CD14-positive monocyte (primary cell): ENCODE results near the gene P4HB. TPM values are rescaled to one million over a fixed set of nuclear protein-coding genes. Genes with fewer than 3 reads are reported as not detected.

Experiments
- DNase-seq, 3 donors: peaks; one replicate each; pipeline ENCODE4 v3.0.0-alpha.2; 2011 to 2022
- H2AFZ ChIP-seq: 2 replicates; pipeline ENCODE4 v1.6.0; 2012; ENCODE audit warnings: mild to moderate bottlenecking, low read depth, low read length, inconsistent platforms; ENCODE audit not compliant: insufficient read depth, poor library complexity, severe bottlenecking
- H3K27ac ChIP-seq, 2 donors: 1 replicate in 1 of 2; 2 replicates in 1 of 2; pipeline ENCODE4 v1.5.1; 2012 to 2013; ENCODE audit warnings: low read length in 2 of 2, control low read depth in 1 of 2, inconsistent platforms in 1 of 2, low read depth in 1 of 2, mild to moderate bottlenecking in 1 of 2
- H3K27me3 ChIP-seq, 2 donors: one replicate each; pipeline versions ENCODE4 v1.6.0 to v1.6.1; 2011 to 2013; ENCODE audit warnings: low read length in 2 of 2; ENCODE audit not compliant: control insufficient read depth in 2 of 2, insufficient read depth in 2 of 2
- H3K36me3 ChIP-seq, 2 donors: replicated peaks in 1 of 2; 1 replicate in 1 of 2; 2 replicates in 1 of 2; pipeline versions ENCODE4 v1.5.1 to v1.6.1; 2012 to 2013; ENCODE audit warnings: low read length in 2 of 2, control low read depth in 1 of 2, inconsistent platforms in 1 of 2, mild to moderate bottlenecking in 1 of 2; ENCODE audit not compliant: insufficient read depth in 2 of 2, control insufficient read depth in 1 of 2
- H3K4me1 ChIP-seq, 2 donors: 1 replicate in 1 of 2; 2 replicates in 1 of 2; pipeline versions ENCODE4 v1.5.1 to v1.6.1; 2012 to 2013; ENCODE audit warnings: low read length in 2 of 2, control low read depth in 1 of 2, inconsistent platforms in 1 of 2, mild to moderate bottlenecking in 1 of 2, moderate library complexity in 1 of 2; ENCODE audit not compliant: insufficient read depth in 2 of 2, control insufficient read depth in 1 of 2
- H3K4me2 ChIP-seq: replicated peaks from 2 replicates; pipeline ENCODE3; 2012; ENCODE audit warnings: low read length, moderate library complexity, mild to moderate bottlenecking; ENCODE audit not compliant: poor library complexity, severe bottlenecking; ENCODE audit errors: extremely low read depth
- H3K4me3 ChIP-seq, 3 experiments: fragments of 200-600 bp in 1 of 3; sonication (generic) in 1 of 3; replicated peaks in 1 of 3; 1 replicate in 2 of 3; 2 replicates in 1 of 3; pipeline ENCODE4 v1.5.1; 2011 to 2013; ENCODE audit warnings: low read length in 3 of 3, mild to moderate bottlenecking in 3 of 3, control low read depth in 2 of 3, low read depth in 2 of 3, inconsistent platforms in 1 of 3, moderate library complexity in 1 of 3
- H3K79me2 ChIP-seq: 2 replicates; pipeline ENCODE4 v1.6.0; 2012; ENCODE audit warnings: mild to moderate bottlenecking, control low read depth, inconsistent platforms, low read length, moderate library complexity; ENCODE audit not compliant: insufficient read depth
- H3K9ac ChIP-seq: 2 replicates; pipeline ENCODE4 v1.6.0; 2017; ENCODE audit warnings: low read length, mild to moderate bottlenecking; ENCODE audit not compliant: insufficient read depth, poor library complexity, severe bottlenecking
- H3K9me3 ChIP-seq, 2 donors: replicated peaks in 1 of 2; 1 replicate in 1 of 2; 2 replicates in 1 of 2; pipeline versions ENCODE4 v1.5.1 to v1.6.1; 2012 to 2013; ENCODE audit warnings: low read length in 2 of 2, control low read depth in 1 of 2; ENCODE audit not compliant: control insufficient read depth in 1 of 2, insufficient read depth in 1 of 2
- H4K20me1 ChIP-seq: 2 replicates; pipeline ENCODE4 v1.6.0; 2012; ENCODE audit warnings: mild to moderate bottlenecking, low read length, control low read depth, moderate library complexity; ENCODE audit not compliant: insufficient read depth
- H3K27ac Mint-ChIP-seq, 7 donors: one replicate each; pipeline ENCODE4 v1.8.0; 2020; ENCODE audit warnings: mild to moderate bottlenecking in 7 of 7, mixed read lengths in 7 of 7, moderate library complexity in 6 of 7, inconsistent platforms in 2 of 7
- H3K27me3 Mint-ChIP-seq, 3 donors: one replicate each; pipeline ENCODE4 v1.8.0; 2021 to 2022; ENCODE audit warnings: low read depth in 3 of 3, mild to moderate bottlenecking in 3 of 3, mixed read lengths in 3 of 3, moderate library complexity in 3 of 3, inconsistent platforms in 1 of 3
- H3K36me3 Mint-ChIP-seq, 2 donors: one replicate each; pipeline ENCODE4 v1.8.0; 2020; ENCODE audit warnings: mixed read lengths in 2 of 2, inconsistent platforms in 1 of 2, mild to moderate bottlenecking in 1 of 2
- H3K4me1 Mint-ChIP-seq: one replicate; pipeline ENCODE4 v1.8.0; 2020; ENCODE audit warnings: mild to moderate bottlenecking, mixed read lengths
- H3K4me3 Mint-ChIP-seq, 2 donors: one replicate each; pipeline ENCODE4 v1.8.0; 2020; ENCODE audit warnings: mild to moderate bottlenecking in 2 of 2, mixed read lengths in 2 of 2, moderate library complexity in 1 of 2
- H3K9me3 Mint-ChIP-seq, 7 donors: one replicate each; pipeline ENCODE4 v1.8.0; 2020 to 2022; ENCODE audit warnings: mixed read lengths in 7 of 7, mild to moderate bottlenecking in 6 of 7, moderate library complexity in 6 of 7, inconsistent platforms in 2 of 7
- WGBS: methylation state at CpG from one replicate; pipeline ENCODE4 v1.1.5; 2013; ENCODE audit warnings: missing lambda C conversion rate; ENCODE audit not compliant: insufficient coverage; 5-methylcytosine and 5-hydroxymethylcytosine counted together
- intact Hi-C, 2 donors: fragments of 100-400 bp; cut with micrococcal nuclease; formaldehyde crosslinking; loops; one replicate each; pipeline versions ENCODE4 v1.15.0 to v1.15.1; 2023
- polyA plus RNA-seq, 3 donors: library from polyadenylated mRNA; depleted of rRNA in 1 of 3; unstranded in 2 of 3; stranded (reverse) in 1 of 3; fragments of 300-500 nt in 2 of 3; fragments of >200 nt in 1 of 3; fragmentation: Illumina TruSeq in 2 of 3; gene quantifications; 1 replicate in 2 of 3; 2 replicates in 1 of 3; pipeline ENCODE4 v1.2.3, GENCODE V29; 2012 to 2021
- TF ChIP-seq, protein P1 (sequence below): fragments of 200-600 bp; IDR thresholded peaks from one replicate; pipeline ENCODE4 v1.8.0; 2022; ENCODE audit warnings: antibody characterized with exemption, mild to moderate bottlenecking

P4HB gene
- polyA plus RNA-seq, 3 donors, result 108 to 297 (median 291) TPM

DNA sequence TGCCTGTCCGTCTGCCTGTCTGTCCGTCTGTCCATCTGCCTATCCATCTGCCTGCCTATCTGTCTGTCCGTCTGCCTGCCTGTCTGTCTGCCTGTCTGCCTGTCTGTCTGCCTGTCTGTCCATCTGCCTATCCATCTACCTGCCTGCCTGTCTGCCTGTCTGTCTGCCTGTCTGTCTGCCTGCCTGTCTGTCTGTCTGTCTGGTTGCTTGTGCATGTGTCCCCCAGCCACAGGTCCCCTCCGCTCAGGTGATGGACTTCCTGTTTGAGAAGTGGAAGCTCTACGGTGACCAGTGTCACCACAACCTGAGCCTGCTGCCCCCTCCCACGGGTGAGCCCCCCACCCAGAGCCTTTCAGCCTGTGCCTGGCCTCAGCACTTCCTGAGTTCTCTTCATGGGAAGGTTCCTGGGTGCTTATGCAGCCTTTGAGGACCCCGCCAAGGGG lies 50.8 kb downstream of the P4HB start:
- Mint-ChIP-seq H3K27me3 (peaks cover 27 to 60% (median 49%) of the 10 kb centered on the region in 3 donors), H3K27ac (peak overlapping the region in 3 of 7 donors; percentile 27 to 60 (median 47)), H3K9me3 (peaks cover 0 to 4% (median 2%) of the 10 kb centered on the region in 7 donors), H3K36me3 (no peaks in the 10 kb centered on the region), H3K4me1 (no peaks in the 10 kb centered on the region), H3K4me3 (peak overlapping the region in 1 of 2 donors; percentile 13)
- no peak overlapping the region for H3K27ac ChIP-seq
- H4K20me1 ChIP-seq, result no peaks in the 10 kb centered on the region
- TF ChIP-seq, protein P1, sequence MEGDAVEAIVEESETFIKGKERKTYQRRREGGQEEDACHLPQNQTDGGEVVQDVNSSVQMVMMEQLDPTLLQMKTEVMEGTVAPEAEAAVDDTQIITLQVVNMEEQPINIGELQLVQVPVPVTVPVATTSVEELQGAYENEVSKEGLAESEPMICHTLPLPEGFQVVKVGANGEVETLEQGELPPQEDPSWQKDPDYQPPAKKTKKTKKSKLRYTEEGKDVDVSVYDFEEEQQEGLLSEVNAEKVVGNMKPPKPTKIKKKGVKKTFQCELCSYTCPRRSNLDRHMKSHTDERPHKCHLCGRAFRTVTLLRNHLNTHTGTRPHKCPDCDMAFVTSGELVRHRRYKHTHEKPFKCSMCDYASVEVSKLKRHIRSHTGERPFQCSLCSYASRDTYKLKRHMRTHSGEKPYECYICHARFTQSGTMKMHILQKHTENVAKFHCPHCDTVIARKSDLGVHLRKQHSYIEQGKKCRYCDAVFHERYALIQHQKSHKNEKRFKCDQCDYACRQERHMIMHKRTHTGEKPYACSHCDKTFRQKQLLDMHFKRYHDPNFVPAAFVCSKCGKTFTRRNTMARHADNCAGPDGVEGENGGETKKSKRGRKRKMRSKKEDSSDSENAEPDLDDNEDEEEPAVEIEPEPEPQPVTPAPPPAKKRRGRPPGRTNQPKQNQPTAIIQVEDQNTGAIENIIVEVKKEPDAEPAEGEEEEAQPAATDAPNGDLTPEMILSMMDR, result no peak
- intact Hi-C loops, result no loop called here
- no peaks in the 10 kb centered on the region for H3K79me2 ChIP-seq
- no peak overlapping the region for H2AFZ ChIP-seq
- no peak overlapping the region for H3K4me3 ChIP-seq
- no peak for DNase-seq
- H3K4me1 ChIP-seq, result no peaks in the 10 kb centered on the region
- H3K36me3 ChIP-seq, result no peaks in the 10 kb centered on the region
- H3K9ac ChIP-seq, result no peak overlapping the region
- H3K27me3 ChIP-seq, result peaks cover 1 to 42% of the 10 kb centered on the region in 2 donors
- 65% methylated on average over 7 of the region's 7 CpGs for WGBS
- H3K9me3 ChIP-seq, result no peaks in the 10 kb centered on the region
- H3K4me2 ChIP-seq, result no peak overlapping the region

DNA sequence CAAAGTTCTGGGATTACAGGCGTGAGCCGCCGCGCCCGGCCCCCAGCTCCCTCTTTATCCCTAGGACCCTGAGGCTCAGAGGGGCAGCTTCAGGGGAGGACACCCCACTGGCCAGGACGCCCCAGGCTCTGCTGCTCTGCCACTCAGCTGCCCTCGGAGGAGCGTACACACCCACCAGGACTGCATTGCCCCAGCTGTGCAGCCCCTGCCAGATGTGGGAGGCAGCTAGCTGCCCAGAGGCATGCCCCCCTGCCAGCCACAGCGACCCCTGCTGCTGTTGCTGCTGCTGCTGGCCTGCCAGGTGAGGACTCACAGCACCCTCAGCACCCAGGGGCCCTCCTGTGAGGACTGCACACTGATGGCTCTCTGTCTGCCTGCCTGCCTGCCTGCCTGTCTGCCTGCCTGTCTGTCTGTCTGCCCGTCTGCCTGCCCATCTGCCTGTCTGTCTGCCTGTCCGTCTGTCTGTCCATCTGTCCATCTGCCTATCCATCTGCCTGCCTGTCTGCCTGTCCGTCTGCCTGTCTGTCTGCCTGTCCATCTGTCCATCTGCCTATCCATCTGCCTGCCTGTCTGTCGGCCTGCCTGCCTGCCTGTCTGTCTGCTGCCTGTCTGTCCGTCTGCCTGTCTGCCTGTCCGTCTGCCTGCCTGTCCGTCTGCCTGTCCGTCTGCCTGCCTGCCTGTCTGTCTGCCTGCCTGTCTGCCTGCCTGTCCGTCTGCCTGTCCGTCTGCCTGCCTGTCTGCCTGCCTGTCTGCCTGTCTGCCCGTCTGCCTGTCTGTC lies 51.4 kb downstream of the P4HB start:
- no peaks in the 10 kb centered on the region for H4K20me1 ChIP-seq
- H3K4me1 ChIP-seq, result no peaks in the 10 kb centered on the region
- intact Hi-C loops, result no loop called here
- Mint-ChIP-seq H3K4me1 (no peaks in the 10 kb centered on the region), H3K9me3 (peaks cover 0 to 4% (median 2%) of the 10 kb centered on the region in 7 donors), H3K36me3 (no peaks in the 10 kb centered on the region), H3K27ac (peak overlapping the region in 2 of 7 donors; percentile 25 to 27), H3K4me3 (peak overlapping the region in 1 of 2 donors; percentile 13), H3K27me3 (peaks cover 27 to 63% (median 49%) of the 10 kb centered on the region in 3 donors)
- H3K4me2 ChIP-seq, result no peak overlapping the region
- no peak for DNase-seq
- H3K27me3 ChIP-seq, result peaks cover 3 to 43% of the 10 kb centered on the region in 2 donors
- no peaks in the 10 kb centered on the region for H3K36me3 ChIP-seq
- H3K4me3 ChIP-seq, result no peak overlapping the region
- no peak overlapping the region for H2AFZ ChIP-seq
- H3K27ac ChIP-seq, result no peak overlapping the region
- H3K9ac ChIP-seq, result no peak overlapping the region
- TF ChIP-seq, protein P1, result no peak
- H3K9me3 ChIP-seq, result no peaks in the 10 kb centered on the region
- WGBS, result 82% methylated on average over 20 of the region's 20 CpGs
- no peaks in the 10 kb centered on the region for H3K79me2 ChIP-seq
